CD14-positive monocyte (primary cell): Measurements from ENCODE around the gene ATP5F1B. TPM values are rescaled to one million over a fixed set of nuclear protein-coding genes. Genes with fewer than 3 reads are reported as not detected.

Source experiments
- DNase-seq, 3 donors: peaks; one replicate each; pipeline ENCODE4 v3.0.0-alpha.2; 2011 to 2022
- H2AFZ ChIP-seq: 2 replicates; pipeline ENCODE4 v1.6.0; 2012; ENCODE audit warnings: mild to moderate bottlenecking, low read depth, low read length, inconsistent platforms; ENCODE audit not compliant: insufficient read depth, poor library complexity, severe bottlenecking
- H3K27ac ChIP-seq, 2 donors: 1 replicate in 1 of 2; 2 replicates in 1 of 2; pipeline ENCODE4 v1.5.1; 2012 to 2013; ENCODE audit warnings: low read length in 2 of 2, control low read depth in 1 of 2, inconsistent platforms in 1 of 2, low read depth in 1 of 2, mild to moderate bottlenecking in 1 of 2
- H3K27me3 ChIP-seq, 2 donors: one replicate each; pipeline versions ENCODE4 v1.6.0 to v1.6.1; 2011 to 2013; ENCODE audit warnings: low read length in 2 of 2; ENCODE audit not compliant: control insufficient read depth in 2 of 2, insufficient read depth in 2 of 2
- H3K36me3 ChIP-seq, 2 donors: replicated peaks in 1 of 2; 1 replicate in 1 of 2; 2 replicates in 1 of 2; pipeline versions ENCODE4 v1.5.1 to v1.6.1; 2012 to 2013; ENCODE audit warnings: low read length in 2 of 2, control low read depth in 1 of 2, inconsistent platforms in 1 of 2, mild to moderate bottlenecking in 1 of 2; ENCODE audit not compliant: insufficient read depth in 2 of 2, control insufficient read depth in 1 of 2
- H3K4me1 ChIP-seq, 2 donors: 1 replicate in 1 of 2; 2 replicates in 1 of 2; pipeline versions ENCODE4 v1.5.1 to v1.6.1; 2012 to 2013; ENCODE audit warnings: low read length in 2 of 2, control low read depth in 1 of 2, inconsistent platforms in 1 of 2, mild to moderate bottlenecking in 1 of 2, moderate library complexity in 1 of 2; ENCODE audit not compliant: insufficient read depth in 2 of 2, control insufficient read depth in 1 of 2
- H3K4me2 ChIP-seq: replicated peaks from 2 replicates; pipeline ENCODE3; 2012; ENCODE audit warnings: low read length, moderate library complexity, mild to moderate bottlenecking; ENCODE audit not compliant: poor library complexity, severe bottlenecking; ENCODE audit errors: extremely low read depth
- H3K4me3 ChIP-seq, 3 experiments: fragments of 200-600 bp in 1 of 3; sonication (generic) in 1 of 3; replicated peaks in 1 of 3; 1 replicate in 2 of 3; 2 replicates in 1 of 3; pipeline ENCODE4 v1.5.1; 2011 to 2013; ENCODE audit warnings: low read length in 3 of 3, mild to moderate bottlenecking in 3 of 3, control low read depth in 2 of 3, low read depth in 2 of 3, inconsistent platforms in 1 of 3, moderate library complexity in 1 of 3
- H3K79me2 ChIP-seq: 2 replicates; pipeline ENCODE4 v1.6.0; 2012; ENCODE audit warnings: mild to moderate bottlenecking, control low read depth, inconsistent platforms, low read length, moderate library complexity; ENCODE audit not compliant: insufficient read depth
- H3K9ac ChIP-seq: 2 replicates; pipeline ENCODE4 v1.6.0; 2017; ENCODE audit warnings: low read length, mild to moderate bottlenecking; ENCODE audit not compliant: insufficient read depth, poor library complexity, severe bottlenecking
- H3K9me3 ChIP-seq, 2 donors: replicated peaks in 1 of 2; 1 replicate in 1 of 2; 2 replicates in 1 of 2; pipeline versions ENCODE4 v1.5.1 to v1.6.1; 2012 to 2013; ENCODE audit warnings: low read length in 2 of 2, control low read depth in 1 of 2; ENCODE audit not compliant: control insufficient read depth in 1 of 2, insufficient read depth in 1 of 2
- H4K20me1 ChIP-seq: 2 replicates; pipeline ENCODE4 v1.6.0; 2012; ENCODE audit warnings: mild to moderate bottlenecking, low read length, control low read depth, moderate library complexity; ENCODE audit not compliant: insufficient read depth
- H3K27ac Mint-ChIP-seq, 7 donors: one replicate each; pipeline ENCODE4 v1.8.0; 2020; ENCODE audit warnings: mild to moderate bottlenecking in 7 of 7, mixed read lengths in 7 of 7, moderate library complexity in 6 of 7, inconsistent platforms in 2 of 7
- H3K27me3 Mint-ChIP-seq, 3 donors: one replicate each; pipeline ENCODE4 v1.8.0; 2021 to 2022; ENCODE audit warnings: low read depth in 3 of 3, mild to moderate bottlenecking in 3 of 3, mixed read lengths in 3 of 3, moderate library complexity in 3 of 3, inconsistent platforms in 1 of 3
- H3K36me3 Mint-ChIP-seq, 2 donors: one replicate each; pipeline ENCODE4 v1.8.0; 2020; ENCODE audit warnings: mixed read lengths in 2 of 2, inconsistent platforms in 1 of 2, mild to moderate bottlenecking in 1 of 2
- H3K4me1 Mint-ChIP-seq: one replicate; pipeline ENCODE4 v1.8.0; 2020; ENCODE audit warnings: mild to moderate bottlenecking, mixed read lengths
- H3K4me3 Mint-ChIP-seq, 2 donors: one replicate each; pipeline ENCODE4 v1.8.0; 2020; ENCODE audit warnings: mild to moderate bottlenecking in 2 of 2, mixed read lengths in 2 of 2, moderate library complexity in 1 of 2
- H3K9me3 Mint-ChIP-seq, 7 donors: one replicate each; pipeline ENCODE4 v1.8.0; 2020 to 2022; ENCODE audit warnings: mixed read lengths in 7 of 7, mild to moderate bottlenecking in 6 of 7, moderate library complexity in 6 of 7, inconsistent platforms in 2 of 7
- CTCF ChIP-seq: fragments of 200-600 bp; IDR thresholded peaks from one replicate; pipeline ENCODE4 v1.8.0; 2022; ENCODE audit warnings: antibody characterized with exemption, mild to moderate bottlenecking
- WGBS: methylation state at CpG from one replicate; pipeline ENCODE4 v1.1.5; 2013; ENCODE audit warnings: missing lambda C conversion rate; ENCODE audit not compliant: insufficient coverage; 5-methylcytosine and 5-hydroxymethylcytosine counted together
- intact Hi-C, 2 donors: fragments of 100-400 bp; cut with micrococcal nuclease; formaldehyde crosslinking; loops; one replicate each; pipeline versions ENCODE4 v1.15.0 to v1.15.1; 2023
- polyA plus RNA-seq, 3 donors: library from polyadenylated mRNA; depleted of rRNA in 1 of 3; unstranded in 2 of 3; stranded (reverse) in 1 of 3; fragments of 300-500 nt in 2 of 3; fragments of >200 nt in 1 of 3; fragmentation: Illumina TruSeq in 2 of 3; gene quantifications; 1 replicate in 2 of 3; 2 replicates in 1 of 3; pipeline ENCODE4 v1.2.3, GENCODE V29; 2012 to 2021

The ATP5F1B gene
- polyA plus RNA-seq, 3 donors: 554 to 1,093 (median 1,038) TPM

DNA sequence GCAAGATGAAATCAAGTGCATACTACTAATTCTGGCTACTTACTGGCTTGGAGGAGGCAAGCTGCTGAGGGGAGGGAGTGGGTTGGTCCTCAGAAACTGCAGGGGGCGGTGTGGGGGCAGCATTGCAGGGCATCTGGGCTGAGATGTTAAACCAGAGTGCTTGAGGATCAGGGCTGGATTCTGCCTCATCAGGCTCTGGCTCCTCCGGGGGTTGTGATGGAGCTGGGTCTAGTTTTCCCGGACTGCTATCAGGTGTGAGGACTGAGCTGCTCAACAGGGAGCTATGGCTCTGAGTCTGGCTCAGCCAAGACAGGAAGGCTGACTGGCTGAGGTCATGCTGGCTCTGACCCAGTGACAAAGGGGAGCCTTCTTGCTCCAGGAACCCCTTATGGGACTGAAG is 44.3 kb downstream of the ATP5F1B start:
- no peak for DNase-seq
- intact Hi-C loops: no loop called here
- no peak overlapping the region for H3K4me3 ChIP-seq
- H3K4me1 ChIP-seq: no peaks in the 10 kb centered on the region
- peaks cover 61% of the 10 kb centered on the region for H4K20me1 ChIP-seq
- TF ChIP-seq CTCF: no peak
- no peaks in the 10 kb centered on the region for H3K27me3 Mint-ChIP-seq
- 96% methylated on average over 3 of the region's 3 CpGs for WGBS
- no peak overlapping the region for H3K4me2 ChIP-seq
- no peaks in the 10 kb centered on the region for H3K79me2 ChIP-seq
- H3K36me3 Mint-ChIP-seq: peaks cover 93 to 100% of the 10 kb centered on the region in 2 donors
- peaks cover 99 to 100% of the 10 kb centered on the region in 2 donors for H3K36me3 ChIP-seq
- peaks cover 0 to 3% (median 0%) of the 10 kb centered on the region in 7 donors for H3K9me3 Mint-ChIP-seq
- peak overlapping the region in 2 of 7 donors; percentile 21 to 73 for H3K27ac Mint-ChIP-seq
- H3K27me3 ChIP-seq: no peaks in the 10 kb centered on the region
- H3K27ac ChIP-seq: peak overlapping the region in 1 of 2 donors; percentile 14
- H3K9ac ChIP-seq: no peak overlapping the region
- H3K4me1 Mint-ChIP-seq: no peaks in the 10 kb centered on the region
- H3K4me3 Mint-ChIP-seq: no peak overlapping the region
- no peaks in the 10 kb centered on the region for H3K9me3 ChIP-seq
- no peak overlapping the region for H2AFZ ChIP-seq

DNA sequence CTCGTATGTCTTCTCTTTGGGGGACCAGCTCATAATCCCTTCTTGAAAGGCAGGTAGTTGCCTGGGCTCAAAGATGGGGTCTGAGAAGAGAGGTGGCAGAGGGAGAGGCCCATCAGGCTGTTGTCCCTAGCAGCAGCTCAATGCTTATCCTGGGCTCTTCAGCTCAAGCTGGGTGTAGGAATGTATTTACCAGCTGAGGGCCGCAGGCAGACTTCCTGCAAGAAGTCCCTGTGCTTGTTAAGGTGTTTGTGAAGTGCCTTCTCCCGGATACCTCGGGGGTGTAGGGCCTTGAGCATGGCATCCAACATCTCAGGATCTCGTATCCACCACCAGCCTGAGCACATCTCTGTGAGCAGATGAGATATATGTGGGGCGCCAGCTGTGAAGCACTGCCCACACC is 45.0 kb downstream of the ATP5F1B start:
- H2AFZ ChIP-seq: no peak overlapping the region
- DNase-seq: no peak
- Mint-ChIP-seq H3K9me3 (peaks cover 0 to 3% (median 0%) of the 10 kb centered on the region in 7 donors), H3K27ac (peak overlapping the region in 1 of 7 donors; percentile 33), H3K27me3 (no peaks in the 10 kb centered on the region), H3K4me3 (no peak overlapping the region), H3K4me1 (no peaks in the 10 kb centered on the region), H3K36me3 (peaks cover 90 to 99% of the 10 kb centered on the region in 2 donors)
- H4K20me1 ChIP-seq: peaks cover 58% of the 10 kb centered on the region
- peak overlapping the region in 1 of 2 donors; percentile 1 for H3K27ac ChIP-seq
- H3K9ac ChIP-seq: no peak overlapping the region
- H3K4me3 ChIP-seq: no peak overlapping the region
- intact Hi-C loops: no loop called here
- WGBS: 100% methylated on average over 1 of the region's 6 CpGs
- H3K36me3 ChIP-seq: peaks cover 98 to 99% of the 10 kb centered on the region in 2 donors
- no peak for TF ChIP-seq CTCF
- H3K27me3 ChIP-seq: no peaks in the 10 kb centered on the region
- H3K4me2 ChIP-seq: no peak overlapping the region
- no peaks in the 10 kb centered on the region for H3K9me3 ChIP-seq
- H3K4me1 ChIP-seq: no peaks in the 10 kb centered on the region
- H3K79me2 ChIP-seq: no peaks in the 10 kb centered on the region
